HuH-7.5 (cell line): ENCODE data around the gene PPT2.
A peak's percentile ranks its signal among the peaks of the same experiment; 100 is the strongest.

Experiments used
- DNase-seq: peaks from one replicate; pipeline ENCODE4 v3.0.0; 2011; ENCODE audit warnings: low spot score

Gene PPT2

DNA sequence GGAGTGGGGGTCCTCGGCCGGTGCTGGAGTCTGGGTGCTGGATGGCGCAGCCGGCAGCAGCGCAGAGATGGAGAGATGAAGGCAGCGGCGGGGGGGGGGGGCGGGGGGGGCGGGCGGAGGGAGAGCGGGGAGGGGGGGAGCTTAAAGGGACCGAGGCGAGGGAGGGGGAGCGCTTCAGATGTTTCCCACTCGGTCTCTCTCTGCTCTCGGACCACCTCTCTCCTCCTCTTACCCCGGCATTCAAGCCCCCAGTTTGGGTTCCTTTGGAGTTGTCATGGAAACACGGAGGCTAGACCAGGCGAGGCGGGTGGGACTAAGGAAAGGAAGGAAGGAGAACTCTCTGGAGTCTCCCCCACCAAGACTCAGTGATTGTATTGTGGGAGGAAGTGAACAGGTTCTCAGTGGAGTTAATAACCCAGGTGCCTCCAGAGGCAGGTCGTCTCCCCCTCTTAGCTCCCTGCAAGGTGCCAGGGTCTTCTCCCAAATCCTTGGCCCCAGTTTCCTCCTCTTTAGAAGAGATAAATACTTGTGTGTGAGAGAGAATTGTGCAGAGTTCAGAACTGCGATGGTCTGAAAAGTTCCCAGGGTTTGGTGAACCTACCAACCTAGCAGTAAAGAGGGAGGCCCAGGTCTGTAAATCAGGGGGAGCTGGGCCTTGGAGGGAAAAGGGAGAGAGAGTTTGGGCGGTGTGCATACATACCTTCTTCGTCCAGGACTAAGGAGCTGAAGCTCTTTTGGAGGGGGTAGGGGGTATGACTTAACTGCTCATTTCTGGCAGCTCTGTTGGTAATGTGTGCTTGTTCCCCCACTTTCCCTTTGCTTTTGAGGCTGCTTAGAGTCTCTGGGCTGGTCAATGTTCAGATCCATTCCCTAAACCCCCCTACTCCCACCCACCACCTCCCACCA is 1.8 kb upstream of the PPT2 start, which contains the start of gene PRRT1:
Gene PRRT1 (minus strand): TSS at position 77 of the 906 bp plus-strand sequence. CDS start 112 bp downstream, outside the sequence.
- no peak for DNase-seq

DNA sequence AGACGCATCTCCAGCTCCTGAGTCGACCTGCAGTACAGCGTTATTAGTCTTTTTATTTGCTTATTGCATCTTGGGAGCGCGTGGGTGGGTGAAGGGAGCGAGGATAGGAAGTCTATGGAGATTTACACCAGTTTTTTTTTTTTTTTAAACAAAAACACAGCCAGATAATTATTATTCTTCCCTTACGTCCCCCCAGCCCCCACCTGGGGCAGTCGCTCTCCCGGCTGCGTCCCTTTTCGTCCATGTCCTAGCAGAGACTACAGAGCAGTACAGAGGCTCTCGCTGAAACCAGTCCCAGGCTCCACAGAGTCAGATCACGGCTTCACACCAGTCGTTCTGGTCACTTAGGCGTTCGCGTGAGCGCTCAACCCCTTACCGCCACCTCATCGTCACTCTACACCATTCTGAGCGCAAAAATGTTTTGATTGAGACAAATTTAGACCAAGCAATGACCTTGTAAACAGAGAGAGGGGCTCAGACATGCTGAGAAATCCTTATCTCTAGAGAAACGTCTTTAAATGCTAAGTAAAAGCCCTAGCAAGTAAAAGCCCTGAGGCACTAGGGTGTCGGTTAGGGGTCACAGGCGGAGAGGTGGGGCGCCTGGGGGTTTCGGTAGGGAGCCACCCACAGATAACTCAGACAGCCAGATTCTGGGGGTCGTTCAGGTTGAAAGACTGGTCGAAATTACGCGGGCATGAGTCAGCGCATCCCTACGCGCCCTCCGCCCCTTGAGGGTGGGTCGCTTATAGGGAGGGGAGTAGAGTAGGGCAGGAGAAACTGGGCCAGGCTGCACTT is 975 bp upstream of the PPT2 start:
- DNase-seq = no peak

DNA sequence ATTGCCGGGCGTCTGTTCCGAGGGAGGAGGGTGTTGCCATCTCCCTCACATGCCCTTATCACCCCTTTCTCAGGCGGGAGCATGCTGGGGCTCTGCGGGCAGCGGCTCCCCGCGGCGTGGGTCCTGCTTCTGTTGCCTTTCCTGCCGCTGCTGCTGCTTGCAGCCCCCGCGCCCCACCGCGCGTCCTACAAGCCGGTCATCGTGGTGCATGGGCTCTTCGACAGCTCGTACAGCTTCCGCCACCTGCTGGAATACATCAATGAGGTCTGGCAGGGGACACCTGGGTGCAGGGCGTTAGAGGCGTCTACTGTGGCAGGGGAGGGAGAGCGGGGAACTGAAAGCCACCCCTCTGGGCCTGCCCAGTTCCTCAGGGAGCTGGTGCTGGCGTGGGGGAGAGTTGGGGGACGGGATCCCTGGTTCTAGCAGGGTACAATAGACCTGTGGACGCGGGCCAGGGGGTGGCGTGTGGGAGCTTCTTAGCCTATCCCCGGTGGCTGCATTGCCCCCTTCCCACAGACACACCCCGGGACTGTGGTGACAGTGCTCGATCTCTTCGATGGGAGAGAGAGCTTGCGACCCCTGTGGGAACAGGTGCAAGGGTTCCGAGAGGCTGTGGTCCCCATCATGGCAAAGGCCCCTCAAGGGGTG is 697 bp downstream of the PPT2 start:
- DNase-seq = peak; percentile 72

DNA sequence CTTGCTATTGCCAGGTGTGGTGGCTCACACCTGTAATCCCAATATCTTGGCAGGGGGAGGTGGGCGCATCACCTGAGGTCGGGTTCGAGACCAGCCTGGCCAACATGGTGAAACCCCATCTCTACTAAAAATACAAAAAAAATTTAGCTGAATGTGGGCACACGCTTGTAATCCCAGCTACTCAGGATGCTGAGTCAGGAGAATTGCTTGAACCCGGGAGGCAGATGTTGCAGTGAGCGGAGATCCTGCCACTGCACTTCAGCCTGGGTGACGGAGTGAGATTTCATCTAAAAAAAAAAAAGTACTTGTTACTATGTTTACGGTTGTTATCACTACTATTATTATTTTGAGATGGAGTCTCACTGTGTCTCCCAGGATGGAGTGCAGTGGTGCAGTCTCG is 3.0 kb downstream of the PPT2 start:
- DNase-seq = no peak

DNA sequence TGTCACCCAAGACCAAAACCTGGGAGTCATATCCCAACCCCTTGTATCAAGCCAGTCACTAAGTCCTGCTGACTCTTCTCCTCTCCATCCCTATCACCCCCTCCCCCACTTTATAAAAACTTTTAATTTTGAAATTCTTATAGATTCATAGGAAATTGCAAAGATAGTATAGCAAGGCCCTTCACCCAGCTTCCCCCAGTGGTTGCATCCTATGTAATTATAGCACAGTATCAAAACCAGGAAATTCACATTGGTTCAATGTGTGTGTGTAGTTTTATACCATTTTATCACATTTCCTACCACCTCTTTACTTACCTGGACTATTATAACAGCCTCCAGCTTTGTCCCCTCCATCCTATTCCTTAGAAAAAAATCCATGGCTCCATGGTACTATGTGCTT is 4.1 kb downstream of the PPT2 start:
- no peak for DNase-seq

DNA sequence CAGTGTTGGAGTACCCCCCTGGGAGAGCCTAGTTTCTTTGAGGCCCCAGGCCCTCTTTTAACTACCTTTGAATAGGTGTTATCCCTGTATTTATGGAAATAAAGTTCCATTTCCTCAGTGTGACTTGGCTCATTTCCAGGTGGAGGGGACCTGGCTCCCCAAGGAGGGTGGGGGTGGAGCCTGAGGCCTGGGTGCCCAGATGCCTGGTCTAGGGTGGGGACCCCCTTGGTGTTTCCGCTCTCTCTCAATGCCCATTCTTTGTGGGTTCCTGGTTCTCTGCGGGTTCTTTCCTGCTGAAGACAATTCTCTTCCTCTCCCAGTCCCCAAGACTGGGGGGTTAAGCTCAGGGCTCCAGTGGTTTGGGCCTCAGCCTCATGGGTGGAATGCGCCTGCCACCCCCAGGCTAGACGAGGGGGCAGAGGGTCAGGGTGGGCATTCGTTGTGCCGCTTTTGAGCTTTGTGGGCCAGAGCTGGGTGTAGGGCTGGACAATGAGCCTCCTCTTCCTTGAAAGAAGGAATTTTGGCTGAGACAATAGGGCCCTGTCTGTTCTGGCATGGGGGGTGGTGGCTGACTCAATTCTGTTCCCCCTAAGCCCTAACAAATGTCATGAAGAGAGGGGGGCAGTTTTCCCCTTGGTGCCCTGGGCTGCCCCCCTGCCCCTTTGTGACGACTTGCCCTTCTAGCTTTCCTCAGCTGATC is 9.8 kb downstream of the PPT2 start:
- DNase-seq = no peak

DNA sequence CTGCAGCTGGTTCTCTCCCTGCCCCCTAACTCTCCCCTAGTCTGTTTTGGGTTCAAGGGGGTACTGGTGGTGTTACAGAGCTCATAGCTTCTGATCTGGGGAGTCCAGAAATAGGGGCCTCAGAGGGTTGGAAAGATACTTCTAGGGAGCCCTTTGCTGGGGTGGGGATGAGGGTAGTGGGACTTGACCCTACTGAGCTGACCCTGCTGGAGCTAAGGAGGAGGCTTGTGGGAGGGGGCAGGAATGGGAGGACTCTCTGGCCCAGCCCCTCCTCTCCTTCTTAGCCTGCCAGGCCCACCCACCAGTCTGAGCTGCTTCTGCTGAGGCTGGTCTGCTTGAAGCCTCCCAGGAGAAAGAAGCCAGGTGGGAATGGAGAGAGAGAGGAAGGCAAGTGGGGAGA is 10.4 kb downstream of the PPT2 start, which contains the start of gene EGFL8:
Gene EGFL8 (plus strand): TSS at position 301 of the 400 bp plus-strand sequence. CDS start 1,571 bp downstream, outside the sequence.
- DNase-seq = no peak

- DNase-seq = no peak
Measured at GRCh38 chr6:32166411-32167061, 12.6 kb downstream of the PPT2 start.

- no peak for DNase-seq
Measured at GRCh38 chr6:32167154-32167760, 13.3 kb downstream of the PPT2 start.

DNA sequence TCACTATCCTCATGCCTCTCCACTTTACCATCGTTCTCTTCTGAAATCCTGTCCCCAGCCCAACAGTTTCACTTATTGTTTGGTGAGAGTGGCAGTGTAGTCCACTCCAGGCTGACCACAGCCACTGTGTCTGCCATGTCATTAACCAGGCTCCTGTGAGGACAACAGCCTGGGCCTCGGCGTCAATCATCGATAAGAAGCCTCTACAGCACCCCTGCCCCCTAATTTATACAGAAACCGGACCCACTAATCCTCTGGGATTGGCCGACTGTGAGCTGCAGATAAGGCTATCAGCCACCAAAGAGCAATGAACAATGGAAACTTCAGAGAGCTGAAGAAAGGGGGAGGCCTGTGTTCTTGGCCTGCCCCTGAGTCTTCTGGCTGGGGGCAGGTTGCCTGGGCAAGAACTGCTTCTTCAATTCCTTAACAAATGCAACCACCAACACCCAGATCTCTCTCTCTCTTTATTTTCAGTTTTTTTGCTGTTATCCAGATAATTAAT is 13.9 kb downstream of the PPT2 start:
- no peak for DNase-seq

GRCh38 chr6:32168350-32168749 is 14.4 kb downstream of the PPT2 start:
- no peak for DNase-seq

DNA sequence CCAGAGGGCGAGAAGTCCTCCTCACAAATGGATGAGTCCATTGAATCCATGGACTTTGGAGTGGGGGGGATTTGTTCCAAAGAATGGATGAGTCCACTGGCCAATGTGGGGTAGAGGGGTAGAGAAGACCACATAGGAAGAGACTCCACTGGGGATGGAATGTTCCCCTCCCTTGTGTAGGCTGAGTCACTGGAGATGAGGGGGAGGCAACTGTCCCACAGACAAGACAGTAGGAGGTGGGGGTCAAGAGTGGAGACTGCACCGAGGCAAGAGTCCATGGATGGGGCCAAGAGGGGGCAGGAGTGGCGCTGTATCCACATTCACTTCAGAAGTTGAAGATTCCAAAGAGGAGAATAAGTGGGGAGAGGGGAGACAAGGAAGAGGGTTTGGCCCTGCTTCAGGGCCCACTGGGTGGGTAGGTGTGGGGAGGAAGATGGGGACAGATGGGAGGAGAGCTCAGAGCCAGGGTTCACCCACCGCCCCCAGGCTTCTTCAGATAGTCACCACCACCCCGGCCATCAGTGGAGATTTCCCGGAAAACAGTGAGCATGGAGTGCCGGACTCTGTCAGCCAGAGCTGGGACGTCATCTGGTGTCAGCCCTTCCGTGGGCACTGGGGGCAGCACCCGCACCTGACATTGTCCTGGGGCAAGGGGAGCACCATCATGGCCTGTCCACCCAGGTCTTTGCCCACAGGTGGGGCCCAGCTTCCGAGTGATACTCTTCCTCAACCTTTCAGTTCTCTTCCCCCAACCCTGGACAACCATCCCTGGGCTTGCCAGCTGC is 15.1 kb downstream of the PPT2 start:
- DNase-seq = no peak

GRCh38 chr6:32170294-32170693 is 16.4 kb downstream of the PPT2 start:
- no peak for DNase-seq

GRCh38 chr6:32171234-32171633 is 17.3 kb downstream of the PPT2 start:
- DNase-seq = no peak

- DNase-seq = no peak
Measured at GRCh38 chr6:32173051-32173727, 19.2 kb downstream of the PPT2 start.

DNA sequence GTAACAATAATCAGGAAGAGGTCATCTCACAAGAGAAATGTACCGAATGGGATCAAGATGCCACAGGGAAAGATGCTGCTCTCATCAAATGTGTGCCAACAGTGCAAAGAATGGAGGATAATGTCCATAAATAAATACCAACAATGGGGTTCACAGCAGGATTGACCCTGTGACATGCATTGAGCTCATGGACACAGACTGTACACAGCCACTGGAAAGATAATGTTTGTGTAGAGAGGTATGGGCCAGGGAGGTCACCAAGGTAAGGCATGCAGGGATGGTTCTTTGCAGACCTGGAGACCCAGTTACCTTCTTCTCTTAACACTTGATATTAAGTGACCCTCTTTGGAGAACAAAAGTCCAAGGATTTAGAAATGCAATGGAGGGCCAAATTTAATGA is 20.5 kb downstream of the PPT2 start:
- DNase-seq = no peak

- no peak for DNase-seq
Measured at GRCh38 chr6:32175322-32175710, 21.4 kb downstream of the PPT2 start.

DNA sequence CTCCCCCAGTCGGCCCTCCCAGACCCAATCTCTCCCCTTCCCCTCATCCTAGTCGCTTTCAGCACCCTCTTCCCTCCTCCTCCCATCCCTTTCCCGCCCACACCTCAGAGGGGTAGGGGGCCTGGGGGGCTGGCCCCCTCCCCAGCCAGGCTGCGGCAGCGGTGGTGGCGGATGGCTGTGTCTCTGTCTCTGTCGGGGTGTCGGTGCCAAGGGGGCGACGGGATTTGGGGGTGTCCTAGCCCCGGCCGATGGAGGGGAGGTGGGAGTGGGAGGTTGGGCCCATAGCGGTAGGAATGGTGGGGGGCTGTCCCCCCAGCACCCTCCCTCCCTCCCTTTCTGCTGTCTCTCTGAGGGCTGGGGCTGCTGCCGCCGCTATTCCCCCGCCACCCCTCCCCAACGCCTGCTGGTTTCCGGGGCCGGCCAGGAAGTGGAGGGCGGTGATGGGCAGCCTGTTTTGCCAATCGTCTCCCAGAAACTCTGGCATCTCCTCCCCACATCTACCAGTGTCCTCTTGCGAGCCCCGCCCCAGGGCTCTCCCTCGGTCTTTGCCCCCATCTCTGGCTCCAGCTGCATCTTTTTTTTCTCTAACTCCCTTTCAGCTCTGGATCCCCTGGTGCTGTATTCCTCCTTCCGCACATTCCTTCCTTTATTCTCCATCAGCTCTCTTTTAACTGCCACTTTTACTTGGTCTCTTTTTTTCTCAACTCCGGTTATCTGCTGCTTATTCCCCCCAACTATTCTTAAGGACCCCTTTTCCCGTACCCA is 22.0 kb downstream of the PPT2 start, which contains the start of gene AGPAT1:
Gene AGPAT1 (minus strand): TSS at position 374 of the 765 bp plus-strand sequence. CDS start 4,588 bp downstream, outside the sequence.
- peak; percentile 86 for DNase-seq
